ENCODE results near the gene SLC2A9.
"Not testable (repeated sequence)": the region's sequence is repeated elsewhere in the genome, so short reads cannot be mapped to it uniquely, and the experiment has no call there.

The SLC2A9 gene

GRCh38 chr4:9923195-9923812 lies 98.0 kb downstream of the SLC2A9 start:
- no peak for DNase-seq

- DNase-seq: no peak
Measured at GRCh38 chr4:9921326-9921725, 100.0 kb downstream of the SLC2A9 start.

- no peak for DNase-seq
Measured at GRCh38 chr4:9920029-9920428, 101.3 kb downstream of the SLC2A9 start.

- DNase-seq: no peak
Measured at GRCh38 chr4:9919047-9919446, 102.2 kb downstream of the SLC2A9 start.

GRCh38 chr4:9918484-9918883 lies 102.8 kb downstream of the SLC2A9 start:
- DNase-seq: no peak

GRCh38 chr4:9916937-9917336 lies 104.4 kb downstream of the SLC2A9 start:
- DNase-seq: no peak

- DNase-seq: no peak
Measured at GRCh38 chr4:9916346-9916745, 105.0 kb downstream of the SLC2A9 start.

GRCh38 chr4:9913846-9914245 lies 107.5 kb downstream of the SLC2A9 start:
- DNase-seq: no peak

GRCh38 chr4:9906996-9907395 lies 114.3 kb downstream of the SLC2A9 start:
- DNase-seq: no peak

- DNase-seq: no peak
Measured at GRCh38 chr4:9904976-9905587, 116.2 kb downstream of the SLC2A9 start.

GRCh38 chr4:9903317-9903716 lies 118.0 kb downstream of the SLC2A9 start:
- DNase-seq: no peak

GRCh38 chr4:9901257-9901656 lies 120.0 kb downstream of the SLC2A9 start:
- no peak for DNase-seq

GRCh38 chr4:9900633-9901032 lies 120.7 kb downstream of the SLC2A9 start:
- not testable (repeated sequence) for DNase-seq

- DNase-seq: no peak
Measured at GRCh38 chr4:9899306-9900055, 121.8 kb downstream of the SLC2A9 start.

- DNase-seq: no peak
Measured at GRCh38 chr4:9898596-9899305, 122.5 kb downstream of the SLC2A9 start.

- DNase-seq: no peak
Measured at GRCh38 chr4:9895333-9895705, 126.0 kb downstream of the SLC2A9 start.

- no peak for DNase-seq
Measured at GRCh38 chr4:9894644-9895332, 126.5 kb downstream of the SLC2A9 start.

GRCh38 chr4:9893329-9894108 lies 127.8 kb downstream of the SLC2A9 start:
- DNase-seq: no peak

- no peak for DNase-seq
Measured at GRCh38 chr4:9891740-9892139, 129.6 kb downstream of the SLC2A9 start.

GRCh38 chr4:9891056-9891455 lies 130.2 kb downstream of the SLC2A9 start:
- DNase-seq: no peak

GRCh38 chr4:9889306-9889705 lies 132.0 kb downstream of the SLC2A9 start:
- DNase-seq: no peak

- DNase-seq: no peak
Measured at GRCh38 chr4:9885958-9886357, 135.3 kb downstream of the SLC2A9 start.
